Adipose tissue (tissue), 3 donors: ENCODE results near the gene VPS33B. TPM values are rescaled to one million over a fixed set of nuclear protein-coding genes. Genes with fewer than 3 reads are reported as not detected.

Source experiments
- H3K27ac ChIP-seq: one replicate; pipeline ENCODE4 v1.5.1; 2013; ENCODE audit warnings: low read depth, low read length
- WGBS, 3 donors: extraction: QIAGEN DNeasy Blood & Tissue Kit; methylation state at CpG; one replicate each; pipeline ENCODE4 v1.1.7; 2013; 5-methylcytosine and 5-hydroxymethylcytosine counted together
- polyA plus RNA-seq, 3 donors: library from polyadenylated mRNA; stranded (reverse); fragments of 200-250 nt; gene quantifications; one replicate each; pipeline ENCODE4 v1.2.3, GENCODE V29; 2013
- donor health status: healthy with polysubstance abuse.
- donor health status: Bipolar disorder and iron deficiency.
- donor health status: healthy.

VPS33B gene
- polyA plus RNA-seq, 3 donors = 5.7 to 9.0 (median 8.3) TPM

GRCh38 chr15:90957031-90957790 lies 65.2 kb downstream of the VPS33B start:
- H3K27ac ChIP-seq = no peak overlapping the region
- 11 to 37% (median 30%) methylated on average over 57 to 63 of the region's 63 CpGs for WGBS, 3 donors

DNA sequence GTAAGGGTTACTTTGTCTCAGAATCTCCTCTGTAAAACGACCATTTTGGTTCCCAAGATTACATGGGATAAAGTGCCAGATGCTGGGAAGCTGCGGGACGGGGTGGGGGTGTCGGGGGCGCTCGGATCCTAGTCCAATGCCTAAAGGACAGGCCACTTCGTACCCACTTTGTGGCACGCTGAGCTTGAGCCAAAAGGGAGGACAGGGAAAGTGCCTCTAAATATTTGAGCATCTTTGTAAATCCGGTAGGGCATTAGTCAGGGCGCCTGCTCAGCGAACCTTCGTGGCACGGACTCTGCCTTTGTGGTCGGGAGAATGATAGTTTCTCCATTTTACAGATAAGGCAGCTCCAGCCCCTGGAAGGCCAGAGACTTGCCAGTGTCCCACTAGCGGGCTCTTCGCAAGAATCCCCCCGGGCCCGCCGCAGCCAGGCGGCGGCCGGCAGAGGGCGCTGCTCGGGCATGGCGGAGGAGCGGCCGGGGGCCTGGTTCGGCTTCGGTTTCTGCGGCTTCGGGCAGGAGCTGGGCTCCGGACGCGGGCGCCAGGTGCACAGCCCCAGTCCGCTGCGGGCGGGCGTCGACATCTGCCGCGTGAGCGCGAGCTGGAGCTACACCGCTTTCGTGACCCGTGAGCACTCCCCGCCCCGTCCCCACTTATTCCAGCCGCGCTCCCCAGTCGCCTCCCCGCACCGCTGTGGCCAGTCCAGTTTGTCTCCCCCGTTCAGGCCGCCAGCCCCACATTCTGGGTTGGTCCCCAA lies 65.9 kb downstream of the VPS33B start:
- H3K27ac ChIP-seq = no peak overlapping the region
- WGBS, 3 donors = 6 to 10% (median 10%) methylated on average over 55 to 56 of the region's 56 CpGs

DNA sequence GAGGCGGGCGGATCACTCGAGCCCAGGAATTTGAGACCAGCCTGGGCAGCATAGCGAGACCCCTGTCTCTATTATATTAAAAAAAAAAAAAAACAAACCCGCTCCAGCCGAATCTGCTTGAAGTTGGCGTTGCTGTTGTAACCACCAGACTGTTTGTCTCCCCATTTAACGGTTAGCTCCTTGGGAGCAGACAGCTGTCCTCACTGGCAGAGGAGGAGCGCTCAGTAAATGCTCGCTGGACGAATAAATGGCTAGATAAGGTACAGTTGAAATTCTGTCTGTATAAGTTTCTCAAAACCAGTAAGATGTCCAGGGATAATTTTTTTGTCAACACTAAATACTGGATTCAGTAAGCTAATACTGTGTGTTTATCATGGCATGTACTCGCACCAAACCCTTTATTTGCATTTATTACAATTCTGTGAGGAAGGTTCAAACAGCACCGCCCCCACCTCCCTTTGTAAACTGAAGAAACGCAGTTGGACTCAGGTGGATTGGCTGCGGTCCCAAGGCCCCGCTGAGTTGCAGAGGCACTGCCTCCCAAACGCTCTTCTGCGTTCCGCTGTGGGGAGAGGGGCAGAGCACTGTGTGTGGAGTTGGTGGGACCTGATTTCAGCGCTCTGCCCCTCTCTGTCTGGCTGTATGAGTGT lies 66.6 kb downstream of the VPS33B start:
- no peak overlapping the region for H3K27ac ChIP-seq
- WGBS, 3 donors = 40 to 76% (median 70%) methylated on average over 20 of the region's 20 CpGs

DNA sequence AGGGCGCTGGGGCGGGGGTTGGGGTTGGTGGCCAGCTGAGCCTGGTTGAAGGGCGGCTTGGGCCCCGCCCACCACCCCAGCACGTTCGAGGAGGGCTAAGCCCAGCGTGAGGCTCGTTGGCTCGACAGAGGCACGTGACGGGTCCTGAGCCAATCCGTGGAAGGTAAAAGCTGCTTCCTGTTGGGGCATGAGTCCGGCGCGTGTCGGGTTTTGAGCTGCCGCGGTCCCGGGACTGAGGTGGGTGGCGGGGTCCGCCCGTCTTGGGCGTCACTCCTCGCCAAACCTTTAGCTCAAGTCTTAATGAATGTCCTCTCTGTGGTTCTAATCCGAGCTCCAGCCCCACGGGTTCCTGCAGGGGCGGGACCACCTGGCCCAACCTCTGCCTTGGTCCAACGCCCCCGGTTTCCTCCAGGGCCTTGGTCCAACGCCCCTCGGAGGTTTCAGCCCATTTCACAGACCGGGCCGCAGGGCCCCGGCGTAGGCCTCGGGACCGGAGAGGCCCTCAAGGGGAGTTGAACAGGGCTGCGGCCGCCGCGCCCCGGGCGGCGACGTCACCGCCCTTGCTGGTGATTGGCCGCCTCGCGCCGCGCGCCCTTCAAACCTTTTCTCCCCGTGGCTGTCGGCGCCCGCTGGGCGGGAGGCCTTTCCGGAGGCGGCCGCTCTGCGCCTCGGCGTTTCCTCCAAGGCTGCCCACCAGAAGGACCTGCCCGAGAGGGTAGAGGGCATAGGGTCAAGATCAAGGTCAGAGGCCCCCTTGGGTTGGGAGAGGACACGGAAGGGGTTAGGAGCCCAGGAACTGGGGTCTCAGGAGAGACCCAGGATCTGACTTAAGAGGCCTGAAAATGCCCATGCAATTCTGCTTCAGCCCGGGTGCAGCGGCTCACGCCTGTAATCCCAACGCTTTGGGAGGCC lies 67.4 kb downstream of the VPS33B start, which contains the start of gene RCCD1:
RCCD1 (plus strand) TSS at position 173 of the 912 bp plus-strand sequence. CDS start 1,851 bp downstream, outside the sequence.
- WGBS, 3 donors = 1 to 3% (median 3%) methylated on average over 66 to 69 of the region's 69 CpGs
- H3K27ac ChIP-seq = no peak within 1 kb of the TSS

DNA sequence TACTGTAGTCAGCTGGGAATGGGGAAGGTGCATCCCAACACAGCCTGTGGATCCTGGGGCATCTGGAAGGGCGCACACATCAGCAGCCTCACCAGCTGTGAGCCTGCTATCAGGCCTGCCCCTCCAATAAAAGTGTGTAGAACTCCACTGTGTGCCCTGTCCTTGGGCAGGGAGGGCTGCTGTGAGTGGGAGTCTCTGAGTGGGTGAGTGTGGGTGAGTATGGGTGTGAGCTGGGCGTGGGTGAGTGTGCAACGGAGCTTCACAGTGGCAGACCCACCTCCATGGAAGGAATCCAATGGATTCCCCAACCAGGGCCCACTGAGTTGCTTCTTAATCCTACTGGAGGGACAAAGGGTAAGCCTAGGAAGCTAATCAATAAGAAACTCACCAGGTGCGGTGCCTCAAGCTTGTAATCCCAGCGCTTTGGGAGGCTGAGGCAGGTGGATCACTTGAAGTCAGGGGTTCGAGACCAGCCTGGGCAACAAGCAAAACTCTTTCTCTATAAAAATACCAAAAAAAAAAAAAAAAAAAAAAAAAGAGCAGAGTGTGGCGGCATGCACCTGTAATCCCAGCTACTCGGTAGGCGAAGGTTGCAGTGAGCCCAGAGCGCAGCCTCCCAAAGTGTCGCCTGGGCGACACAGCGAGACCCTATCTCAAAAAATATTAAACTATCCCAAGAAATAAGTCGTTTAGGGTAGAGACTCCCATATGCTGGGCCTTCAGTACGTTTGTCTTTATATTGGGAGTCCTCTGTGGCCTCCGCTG lies 68.3 kb downstream of the VPS33B start:
- 68 to 75% (median 71%) methylated on average over 16 of the region's 16 CpGs for WGBS, 3 donors
- H3K27ac ChIP-seq = no peak overlapping the region

DNA sequence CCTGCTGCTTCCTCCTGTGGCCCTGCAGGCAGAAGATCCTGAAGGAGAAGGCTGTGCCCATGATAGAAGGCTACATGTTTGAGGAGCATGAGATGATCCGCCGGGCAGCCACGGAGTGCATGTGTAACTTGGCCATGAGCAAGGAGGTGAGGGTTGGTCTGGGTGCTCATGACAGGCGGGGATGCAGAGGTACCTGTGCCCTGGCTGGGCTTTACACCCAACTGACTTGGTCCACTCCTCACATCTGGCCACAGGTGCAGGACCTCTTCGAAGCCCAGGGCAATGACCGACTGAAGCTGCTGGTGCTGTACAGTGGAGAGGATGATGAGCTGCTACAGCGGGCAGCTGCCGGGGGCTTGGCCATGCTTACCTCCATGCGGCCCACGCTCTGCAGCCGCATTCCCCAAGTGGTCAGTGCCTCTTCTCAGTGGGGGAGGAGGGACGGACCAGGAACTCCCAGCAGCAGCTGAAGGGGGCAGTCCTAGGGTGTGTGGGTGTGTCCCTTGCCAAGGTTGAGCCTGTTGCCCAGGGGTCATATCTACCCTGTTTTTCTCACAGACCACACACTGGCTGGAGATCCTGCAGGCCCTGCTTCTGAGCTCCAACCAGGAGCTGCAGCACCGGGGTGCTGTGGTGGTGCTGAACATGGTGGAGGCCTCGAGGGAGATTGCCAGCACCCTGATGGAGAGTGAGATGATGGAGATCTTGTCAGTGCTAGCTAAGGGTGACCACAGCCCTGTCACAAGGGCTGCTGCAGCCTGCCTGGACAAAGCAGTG lies 69.3 kb downstream of the VPS33B start:
- 88 to 94% (median 92%) methylated on average over 14 of the region's 14 CpGs for WGBS, 3 donors
- H3K27ac ChIP-seq = no peak overlapping the region

DNA sequence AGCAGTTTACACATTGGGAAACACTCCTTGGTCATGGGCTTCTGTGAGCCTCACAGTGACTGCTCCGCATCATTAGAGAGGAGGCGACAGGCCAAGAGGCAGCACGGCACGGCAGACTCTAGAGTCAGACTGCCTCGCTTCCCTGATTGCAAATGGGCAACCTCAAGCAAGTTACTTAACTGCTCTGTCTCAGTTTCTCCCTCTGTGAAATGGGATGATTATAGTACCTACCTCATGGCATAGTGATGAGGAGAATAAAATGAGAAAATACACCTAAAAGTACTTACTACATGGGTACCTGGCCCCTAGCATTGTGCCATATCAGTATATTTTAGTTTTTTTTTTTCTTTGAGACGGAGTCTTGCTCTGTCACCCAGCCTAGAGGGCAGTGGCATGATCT lies 71.7 kb downstream of the VPS33B start:
- H3K27ac ChIP-seq = no peak overlapping the region
- WGBS, 3 donors = 93 to 98% (median 97%) methylated on average over 6 of the region's 6 CpGs

DNA sequence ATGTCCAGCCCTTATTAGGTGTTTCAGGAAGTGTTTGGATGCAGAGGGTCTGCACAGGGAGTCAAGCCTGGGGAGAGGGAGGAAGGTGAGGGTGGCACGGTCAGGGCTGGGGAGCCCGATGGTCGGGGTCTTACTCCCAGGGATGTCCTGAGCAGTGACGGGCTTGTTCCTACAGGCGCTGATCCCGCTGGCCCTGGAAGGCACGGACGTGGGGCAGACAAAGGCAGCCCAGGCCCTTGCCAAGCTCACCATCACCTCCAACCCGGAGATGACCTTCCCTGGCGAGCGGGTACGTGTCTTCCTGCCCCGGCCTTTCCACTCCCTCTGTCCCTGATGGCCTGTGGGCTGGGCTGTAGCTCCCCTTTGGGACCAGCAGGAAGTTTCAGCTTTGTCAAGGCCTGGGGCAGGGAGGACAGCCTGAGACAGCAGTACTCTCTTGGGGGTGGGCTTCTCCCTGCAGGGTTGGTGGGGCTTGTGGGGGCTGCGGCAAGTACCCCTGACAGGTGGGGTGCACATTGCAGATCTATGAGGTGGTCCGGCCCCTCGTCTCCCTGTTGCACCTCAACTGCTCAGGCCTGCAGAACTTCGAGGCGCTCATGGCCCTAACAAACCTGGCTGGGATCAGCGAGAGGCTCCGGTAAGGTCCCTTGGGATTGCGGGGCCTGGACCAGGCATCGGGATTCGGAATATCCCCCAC lies 72.3 kb downstream of the VPS33B start:
- 92 to 97% (median 94%) methylated on average over 23 of the region's 23 CpGs for WGBS, 3 donors

More for the DNA sequence above, 72.3 kb downstream of the VPS33B start:
- H3K27ac ChIP-seq = no peak overlapping the region

Other genes with a start within 250 kb of the VPS33B start
- 10 to 100 TPM; 57.0 to 93.0 (median 87.1) TPM for gene FURIN, start 154.0 kb downstream of the VPS33B start, polyA plus RNA-seq
- gene FES, start 138.1 kb downstream of the VPS33B start, polyA plus RNA-seq = 10 to 100 TPM; 10.4 to 49.3 (median 42.4) TPM
- gene MAN2A2, start 119.3 kb downstream of the VPS33B start, polyA plus RNA-seq = 10 to 100 TPM; 49.5 to 68.3 (median 50.2) TPM
- 10 to 100 TPM; 13.2 to 22.2 (median 20.5) TPM for gene HDDC3, start 90.0 kb downstream of the VPS33B start, polyA plus RNA-seq
- gene UNC45A, start 87.3 kb downstream of the VPS33B start, polyA plus RNA-seq = 10 to 100 TPM; 35.3 to 50.6 (median 41.7) TPM
- gene RCCD1, start 67.7 kb downstream of the VPS33B start, polyA plus RNA-seq = 1 to 10 TPM; 4.8 to 7.9 (median 6.2) TPM
- gene PRC1, start 28.1 kb downstream of the VPS33B start, polyA plus RNA-seq = 1 to 10 TPM; 2.1 to 4.2 (median 3.8) TPM
- 1 to 10 TPM in 2 of 3 donors, under 1 TPM in 1; 0.56 to 2.1 (median 2.0) TPM for gene SV2B, start 77.7 kb upstream of the VPS33B start, polyA plus RNA-seq